OCI-LY7 (cell line): ENCODE data around the gene CCNE1. TPM values are rescaled to one million over a fixed set of nuclear protein-coding genes. Genes with fewer than 3 reads are reported as not detected.

ENCODE experiments used
- BruUV-seq: library from RNA; stranded (reverse); fragments of 400-500 nt; replicated peaks from 2 replicates; lab custom pipeline; 2021; lab: Mats Ljungman, UMichigan
- CTCF ChIA-PET: fragments of 300-600 bp; sonication (Branson Sonifier 250); formaldehyde crosslinking; loops from one replicate; lab custom pipeline; 2022; ENCODE audit warnings: antibody characterized with exemption; ENCODE audit not compliant: unreplicated experiment; lab: Charles Lee
- POLR2A ChIA-PET: fragments of 300-600 bp; sonication (Branson Sonifier 250); formaldehyde crosslinking; loops from one replicate; lab custom pipeline; 2022; ENCODE audit warnings: antibody characterized with exemption; lab: Charles Lee
- DNase-seq: peaks from one replicate; pipeline ENCODE4 v3.0.0-alpha.2; 2015; ENCODE audit warnings: low spot score
- H2AFZ ChIP-seq: fragments of 200-600 bp; sonication (generic), shearing (Covaris generic); 2 replicates; pipeline ENCODE4 v1.6.1; 2014; ENCODE audit warnings: mild to moderate bottlenecking, antibody characterized with exemption, low read length, moderate library complexity
- H3K27ac ChIP-seq: fragments of 200-600 bp; sonication (generic); 2 replicates; pipeline ENCODE4 v1.5.1; 2014; ENCODE audit warnings: mixed run types, low read depth, mild to moderate bottlenecking, moderate library complexity, low read length, inconsistent platforms; ENCODE audit not compliant: poor library complexity, severe bottlenecking
- H3K36me3 ChIP-seq: fragments of 200-600 bp; sonication (generic); 2 replicates; pipeline ENCODE4 v1.6.1; 2014; ENCODE audit warnings: mild to moderate bottlenecking, antibody characterized with exemption, low read length, moderate library complexity, mixed read lengths; ENCODE audit not compliant: insufficient read depth
- H3K4me1 ChIP-seq: fragments of 200-600 bp; sonication (generic); 2 replicates; pipeline ENCODE4 v1.5.1; 2014; ENCODE audit warnings: mild to moderate bottlenecking, low read length; ENCODE audit not compliant: insufficient read depth, poor library complexity, severe bottlenecking
- H3K4me2 ChIP-seq: fragments of 200-600 bp; sonication (generic); 2 replicates; pipeline ENCODE4 v1.6.1; 2014; ENCODE audit warnings: mild to moderate bottlenecking, low read length
- H3K4me3 ChIP-seq: fragments of 200-600 bp; sonication (generic); 2 replicates; pipeline ENCODE4 v1.5.1; 2014; ENCODE audit warnings: mild to moderate bottlenecking, low read depth, low read length; ENCODE audit not compliant: poor library complexity, severe bottlenecking
- H3K79me2 ChIP-seq: fragments of 200-600 bp; sonication (generic); 2 replicates; pipeline ENCODE4 v1.6.1; 2016; ENCODE audit warnings: low read depth, mild to moderate bottlenecking, low read length, moderate library complexity, mixed read lengths; ENCODE audit not compliant: insufficient read depth
- H3K9me2 ChIP-seq: fragments of 200-600 bp; sonication (generic); 2 replicates; pipeline ENCODE4 v1.6.1; 2016; ENCODE audit warnings: mild to moderate bottlenecking, low read length, mixed read lengths; ENCODE audit not compliant: insufficient read depth
- H3K9me3 ChIP-seq: fragments of 200-600 bp; sonication (generic); 2 replicates; pipeline ENCODE4 v1.6.1; 2014; ENCODE audit warnings: mild to moderate bottlenecking, mixed run types, low read length, mixed read lengths
- H4K20me1 ChIP-seq: fragments of 200-600 bp; sonication (generic); 2 replicates; pipeline ENCODE4 v1.6.1; 2014; ENCODE audit warnings: mild to moderate bottlenecking, antibody characterized with exemption, low read length, moderate library complexity, mixed read lengths; ENCODE audit not compliant: insufficient read depth
- CTCF ChIP-seq: fragments of 200-600 bp; sonication (generic); conservative IDR thresholded peaks from 2 replicates; pipeline ENCODE4 v1.5.1; 2014; ENCODE audit warnings: mild to moderate bottlenecking, antibody characterized with exemption, low read length, moderate library complexity, mixed read lengths
- EZH2phosphoT487 ChIP-seq: fragments of 200-600 bp; sonication (generic); IDR thresholded peaks from 2 replicates; pipeline ENCODE4 v1.6.1; 2018; ENCODE audit warnings: low read depth, borderline replicate concordance, mild to moderate bottlenecking, mixed run types, antibody characterized with exemption, low read length, moderate library complexity, mixed read lengths
- intact Hi-C: fragments of 100-400 bp; cut with micrococcal nuclease; formaldehyde crosslinking; loops from one replicate; pipeline ENCODE4 v1.10.0; 2022; ENCODE audit not compliant: unreplicated experiment
- total RNA-seq, 2 experiments: library from RNA; depleted of rRNA in 1 of 2; stranded (reverse); fragments of >200 nt in 1 of 2; shearing (Covaris generic) in 1 of 2; gene quantifications; 2 replicates each; pipeline ENCODE4 v1.2.3, GENCODE V29; 2014 to 2022

The CCNE1 gene
- total RNA-seq, 2 experiments from 2014 or later = 23.2 to 36.1 TPM

- no peaks in the 10 kb centered on the region for H3K36me3 ChIP-seq
- intact Hi-C loops = no loop called here
- no peak for DNase-seq
- ChIA-PET POLR2A (interaction anchor here (1.0 to 1.1 kb wide), 2 partner anchors 14 to 15 kb away, joined by 3 read pairs; no protein-coding TSS in a partner anchor), CTCF (interaction anchor here (1.0 kb wide), 1 partner anchor 63 kb away, joined by 3 read pairs; no protein-coding TSS in a partner anchor)
- no peaks in the 10 kb centered on the region for H3K79me2 ChIP-seq
- H4K20me1 ChIP-seq = no peaks in the 10 kb centered on the region
- no peak overlapping the region for H3K4me2 ChIP-seq
- BruUV-seq = no TSS peak
- no peaks in the 10 kb centered on the region for H3K9me2 ChIP-seq
- H3K4me1 ChIP-seq = no peaks in the 10 kb centered on the region
- TF ChIP-seq CTCF (no peak), EZH2phosphoT487 (no peak)
- H2AFZ ChIP-seq = no peak overlapping the region
- H3K9me3 ChIP-seq = no peaks in the 10 kb centered on the region
- no peak overlapping the region for H3K4me3 ChIP-seq
- H3K27ac ChIP-seq = no peak overlapping the region
Observed at GRCh38 chr19:29795461-29796172, 16.2 kb upstream of the CCNE1 start.

GRCh38 chr19:29796173-29796573, 15.6 kb upstream of the CCNE1 start:
- no peak overlapping the region for H3K4me2 ChIP-seq
- H2AFZ ChIP-seq = no peak overlapping the region
- TF ChIP-seq CTCF (no peak), EZH2phosphoT487 (no peak)
- no peak for DNase-seq
- H3K9me2 ChIP-seq = no peaks in the 10 kb centered on the region
- BruUV-seq = no TSS peak
- H3K4me3 ChIP-seq = no peak overlapping the region
- intact Hi-C loops = no loop called here
- POLR2A ChIA-PET = interaction anchor here (1.0 kb wide), 1 partner anchor 13 kb away, joined by 3 read pairs; no protein-coding TSS in a partner anchor
- H3K27ac ChIP-seq = no peak overlapping the region
- H3K9me3 ChIP-seq = no peaks in the 10 kb centered on the region
- no peaks in the 10 kb centered on the region for H3K79me2 ChIP-seq
- no peaks in the 10 kb centered on the region for H3K36me3 ChIP-seq
- H3K4me1 ChIP-seq = no peaks in the 10 kb centered on the region
- CTCF ChIA-PET = interaction anchor here (1.0 kb wide), 1 partner anchor 62 kb away, joined by 3 read pairs; no protein-coding TSS in a partner anchor
- H4K20me1 ChIP-seq = no peaks in the 10 kb centered on the region
